ENCODE measurements around the gene PYCARD. TPM values are rescaled to one million over a fixed set of nuclear protein-coding genes. Genes with fewer than 3 reads are reported as not detected.

PYCARD gene
- total and polyA plus RNA-seq, 9 donors = 1.8 to 35.8 (median 20.2) TPM

GRCh38 chr16:31229501-31229900 lies 26.9 kb upstream of the PYCARD start:
- Histone ChIP-seq H3K36me3 (no peaks in the 10 kb centered on the region), H3K4me3 (no peak overlapping the region), H3K27ac (no peak overlapping the region), H3K4me1 (ENCODE audit: insufficient read depth) (peaks cover 6% of the 10 kb centered on the region), H3K9me3 (no peaks in the 10 kb centered on the region), H3K27me3 (no peaks in the 10 kb centered on the region)
- intact Hi-C loops (cut with DNase I) = no loop called here
- TF ChIP-seq EP300 (IDR thresholded peaks at IDR 0.05) (no peak), POLR2A (IDR thresholded peaks at IDR 0.05) (no peak), CTCF (IDR thresholded peaks at IDR 0.05) (no peak)
- 21 to 27% (median 26%) methylated on average over 10 of the region's 10 CpGs for WGBS, 3 donors
- no peak for DNase-seq

GRCh38 chr16:31228206-31228605 lies 25.6 kb upstream of the PYCARD start:
- no peak overlapping the region for H3K4me3 ChIP-seq
- no peaks in the 10 kb centered on the region for H3K27me3 ChIP-seq
- H3K36me3 ChIP-seq = no peaks in the 10 kb centered on the region
- intact Hi-C loops (cut with DNase I) = no loop called here
- no peak for DNase-seq
- TF ChIP-seq EP300 (IDR thresholded peaks at IDR 0.05) (no peak), POLR2A (IDR thresholded peaks at IDR 0.05) (no peak), CTCF (IDR thresholded peaks at IDR 0.05) (no peak)
- WGBS, 3 donors = 96 to 100% (median 99%) methylated on average over 4 of the region's 4 CpGs
- H3K9me3 ChIP-seq = no peaks in the 10 kb centered on the region
- no peak overlapping the region for H3K27ac ChIP-seq
- peaks cover 6% of the 10 kb centered on the region for H3K4me1 ChIP-seq (ENCODE audit: insufficient read depth)

- peaks cover 6% of the 10 kb centered on the region for H3K4me1 ChIP-seq (ENCODE audit: insufficient read depth)
- intact Hi-C loops (cut with DNase I) = no loop called here
- no peak overlapping the region for H3K27ac ChIP-seq
- no peak for DNase-seq
- no peak for TF ChIP-seq POLR2A (IDR thresholded peaks at IDR 0.05)
- no peak for TF ChIP-seq CTCF (IDR thresholded peaks at IDR 0.05)
- no peak for TF ChIP-seq EP300 (IDR thresholded peaks at IDR 0.05)
- WGBS, 3 donors = 92 to 100% (median 95%) methylated on average over 3 of the region's 3 CpGs
- no peaks in the 10 kb centered on the region for H3K9me3 ChIP-seq
- H3K27me3 ChIP-seq = no peaks in the 10 kb centered on the region
- H3K36me3 ChIP-seq = no peaks in the 10 kb centered on the region
- H3K4me3 ChIP-seq = no peak overlapping the region
Measured at GRCh38 chr16:31225193-31225592, 22.6 kb upstream of the PYCARD start.

- WGBS, 3 donors = 80 to 87% (median 81%) methylated on average over 80 of the region's 80 CpGs
- Histone ChIP-seq H3K4me1 (ENCODE audit: insufficient read depth) (peaks cover 2% of the 10 kb centered on the region), H3K4me3 (no peak overlapping the region), H3K9me3 (no peaks in the 10 kb centered on the region), H3K36me3 (no peaks in the 10 kb centered on the region), H3K27me3 (no peaks in the 10 kb centered on the region), H3K27ac (no peak overlapping the region)
- TF ChIP-seq EP300 (IDR thresholded peaks at IDR 0.05) (no peak), POLR2A (IDR thresholded peaks at IDR 0.05) (no peak), CTCF (IDR thresholded peaks at IDR 0.05) (no peak)
- intact Hi-C loops (cut with DNase I) = no loop called here
- DNase-seq = no peak
Measured at GRCh38 chr16:31224092-31224955, 21.8 kb upstream of the PYCARD start.
